Mesenchymal stem cell (in vitro differentiated cells and primary cell): ENCODE data around the gene SPATA24.
A peak's percentile ranks its signal among the peaks of the same experiment; 100 is the strongest.

ENCODE experiments used
- DNase-seq: peaks from one replicate; pipeline ENCODE4 v3.0.0-alpha.2; 2013
- H2AFZ ChIP-seq: one replicate; pipeline ENCODE4 v1.6.1; 2013; ENCODE audit warnings: low read depth, mild to moderate bottlenecking, control low read depth, inconsistent platforms, low read length, moderate library complexity
- H2AK5ac ChIP-seq: 2 replicates; pipeline ENCODE4 v1.6.1; 2013; ENCODE audit warnings: low read length, moderate library complexity, mild to moderate bottlenecking, inconsistent platforms; ENCODE audit not compliant: severe bottlenecking
- H2BK120ac ChIP-seq: one replicate; pipeline ENCODE4 v1.6.1; 2013; ENCODE audit warnings: low read depth, mild to moderate bottlenecking, inconsistent platforms, low read length, moderate library complexity
- H2BK12ac ChIP-seq, 2 experiments: one replicate each; pipeline ENCODE4 v1.6.1; 2013; ENCODE audit warnings: inconsistent platforms in 2 of 2, low read length in 2 of 2, mild to moderate bottlenecking in 2 of 2, moderate library complexity in 2 of 2, control low read depth in 1 of 2
- H2BK15ac ChIP-seq: one replicate; pipeline ENCODE4 v1.6.1; 2013; ENCODE audit warnings: mild to moderate bottlenecking, low read depth, inconsistent platforms; ENCODE audit not compliant: poor library complexity, severe bottlenecking
- H2BK5ac ChIP-seq: 2 replicates; pipeline ENCODE4 v1.6.1; 2013; ENCODE audit warnings: low read depth, mild to moderate bottlenecking, low read length, control low read depth, inconsistent platforms; ENCODE audit not compliant: poor library complexity, severe bottlenecking
- H3K14ac ChIP-seq, 2 experiments: one replicate each; pipeline ENCODE4 v1.6.1; 2013; ENCODE audit warnings: inconsistent platforms in 2 of 2, low read length in 2 of 2, control low read depth in 1 of 2, mild to moderate bottlenecking in 1 of 2, moderate library complexity in 1 of 2
- H3K18ac ChIP-seq, 2 experiments: one replicate each; pipeline ENCODE4 v1.6.1; 2013; ENCODE audit warnings: inconsistent platforms in 2 of 2, low read length in 2 of 2, control low read depth in 1 of 2, low read depth in 1 of 2, mild to moderate bottlenecking in 1 of 2
- H3K23ac ChIP-seq, 2 experiments: one replicate each; pipeline ENCODE4 v1.6.1; 2013; ENCODE audit warnings: inconsistent platforms in 2 of 2, low read length in 2 of 2, mild to moderate bottlenecking in 2 of 2, moderate library complexity in 2 of 2, control low read depth in 1 of 2
- H3K27ac ChIP-seq: 2 replicates; pipeline ENCODE4 v1.5.1; 2013; ENCODE audit warnings: mild to moderate bottlenecking, moderate library complexity, low read length, control low read depth, inconsistent platforms; ENCODE audit not compliant: poor library complexity, severe bottlenecking
- H3K27me3 ChIP-seq, 2 experiments: 2 replicates each; pipeline versions ENCODE4 v1.6.1 to v1.7.0; 2013; ENCODE audit warnings: low read length in 2 of 2, mild to moderate bottlenecking in 2 of 2, moderate library complexity in 2 of 2, control low read depth in 1 of 2, inconsistent platforms in 1 of 2; ENCODE audit not compliant: control insufficient read depth in 1 of 2, insufficient read depth in 1 of 2
- H3K36me3 ChIP-seq, 2 experiments: 2 replicates each; pipeline versions ENCODE4 v1.6.1 to v1.7.0; 2013; ENCODE audit warnings: low read length in 2 of 2, control low read depth in 1 of 2, inconsistent platforms in 1 of 2, low read depth in 1 of 2, mild to moderate bottlenecking in 1 of 2; ENCODE audit not compliant: insufficient read depth in 2 of 2, control insufficient read depth in 1 of 2
- H3K4ac ChIP-seq, 2 experiments: one replicate each; pipeline ENCODE4 v1.6.1; 2013; ENCODE audit warnings: inconsistent platforms in 2 of 2, low read length in 2 of 2, mild to moderate bottlenecking in 2 of 2, moderate library complexity in 2 of 2, control low read depth in 1 of 2, low read depth in 1 of 2
- H3K4me1 ChIP-seq: 2 replicates; pipeline ENCODE4 v1.6.1; 2013; ENCODE audit warnings: low read depth, low read length, control low read depth; ENCODE audit not compliant: control insufficient read depth, insufficient read depth
- H3K4me2 ChIP-seq: 2 replicates; pipeline ENCODE4 v1.6.1; 2013; ENCODE audit warnings: low read length, mild to moderate bottlenecking, inconsistent platforms; ENCODE audit not compliant: poor library complexity, severe bottlenecking
- H3K4me3 ChIP-seq, 2 experiments: 2 replicates each; pipeline versions ENCODE4 v1.5.1 to v1.7.0; 2013; ENCODE audit warnings: low read length in 2 of 2, mild to moderate bottlenecking in 2 of 2, control low read depth in 1 of 2, low read depth in 1 of 2; ENCODE audit not compliant: insufficient read depth in 1 of 2
- H3K79me1 ChIP-seq: replicated peaks from 2 replicates; pipeline ENCODE4 v1.6.1; 2013; ENCODE audit warnings: mild to moderate bottlenecking, control low read depth, low read length, inconsistent platforms; ENCODE audit not compliant: poor library complexity, severe bottlenecking
- H3K9ac ChIP-seq: 2 replicates; pipeline ENCODE4 v1.7.0; 2013; ENCODE audit warnings: mild to moderate bottlenecking, low read length, moderate library complexity
- H3K9me3 ChIP-seq: 2 replicates; pipeline ENCODE4 v1.7.0; 2013; ENCODE audit warnings: mild to moderate bottlenecking, low read length; ENCODE audit not compliant: control insufficient read depth
- H4K8ac ChIP-seq: one replicate; pipeline ENCODE4 v1.6.1; 2013; ENCODE audit warnings: inconsistent platforms, mild to moderate bottlenecking, low read length, moderate library complexity
- H4K91ac ChIP-seq: one replicate; pipeline ENCODE4 v1.6.1; 2013; ENCODE audit warnings: mild to moderate bottlenecking, low read length, inconsistent platforms
- WGBS: methylation state at CpG from one replicate; pipeline ENCODE4 v1.1.7; 2013; ENCODE audit warnings: mixed read lengths; 5-methylcytosine and 5-hydroxymethylcytosine counted together

The SPATA24 gene

GRCh38 chr5:139379626-139380449 is 24.1 kb downstream of the SPATA24 start:
- H2AK5ac ChIP-seq, result no peak overlapping the region

GRCh38 chr5:139378941-139379361 is 24.9 kb downstream of the SPATA24 start:
- Histone ChIP-seq H3K4me3 (no peak overlapping the region), H3K9ac (no peak overlapping the region), H4K8ac (no peak overlapping the region), H3K18ac (no peak overlapping the region), H3K4ac (no peak overlapping the region), H2BK15ac (no peak overlapping the region), H2BK12ac (peak overlapping the region in 1 of 2 experiments; percentile 3), H3K9me3 (no peaks in the 10 kb centered on the region), H3K4me2 (no peak overlapping the region), H3K4me1 (peaks cover 28% of the 10 kb centered on the region), H4K91ac (peak overlapping the region; percentile 5), H2AFZ (no peak overlapping the region), H3K14ac (no peak overlapping the region), H2BK120ac (no peak overlapping the region), H3K23ac (no peak overlapping the region), H3K27ac (no peak overlapping the region), H2BK5ac (no peak overlapping the region), H2AK5ac (no peak overlapping the region), H3K79me1 (no peaks in the 10 kb centered on the region), H3K27me3 (no peaks in the 10 kb centered on the region), H3K36me3 (peaks cover 14 to 25% of the 10 kb centered on the region in 2 experiments)
- 93% methylated on average over 13 of the region's 13 CpGs for WGBS
- no peak for DNase-seq

More at GRCh38 chr5:139379626-139380449, 24.1 kb downstream of the SPATA24 start:
- Histone ChIP-seq H3K14ac (no peak overlapping the region), H3K79me1 (no peaks in the 10 kb centered on the region), H3K27ac (no peak overlapping the region), H2BK120ac (no peak overlapping the region), H3K9ac (no peak overlapping the region), H2BK12ac (no peak overlapping the region), H2AFZ (no peak overlapping the region), H3K27me3 (no peaks in the 10 kb centered on the region), H2BK5ac (no peak overlapping the region), H3K18ac (no peak overlapping the region), H3K4me3 (no peak overlapping the region), H2BK15ac (no peak overlapping the region), H3K4me2 (no peak overlapping the region), H4K91ac (no peak overlapping the region), H3K4ac (no peak overlapping the region), H3K36me3 (peaks cover 8 to 20% of the 10 kb centered on the region in 2 experiments), H3K4me1 (peaks cover 32% of the 10 kb centered on the region), H3K9me3 (no peaks in the 10 kb centered on the region), H4K8ac (no peak overlapping the region), H3K23ac (no peak overlapping the region)
- no peak for DNase-seq
- WGBS, result 91% methylated on average over 15 of the region's 15 CpGs

GRCh38 chr5:139378101-139378825 is 25.6 kb downstream of the SPATA24 start:
- H2BK120ac ChIP-seq, result no peak overlapping the region
- no peak overlapping the region for H3K4me2 ChIP-seq
- H3K4me3 ChIP-seq, result no peak overlapping the region
- no peak overlapping the region for H3K9ac ChIP-seq
- 85% methylated on average over 47 of the region's 47 CpGs for WGBS
- no peak overlapping the region for H2BK15ac ChIP-seq
- H3K4ac ChIP-seq, result no peak overlapping the region
- H2BK5ac ChIP-seq, result no peak overlapping the region
- no peak for DNase-seq
- H3K23ac ChIP-seq, result no peak overlapping the region
- H3K18ac ChIP-seq, result no peak overlapping the region
- no peak overlapping the region for H3K14ac ChIP-seq
- H3K4me1 ChIP-seq, result peaks cover 22% of the 10 kb centered on the region
- H3K27ac ChIP-seq, result no peak overlapping the region
- peaks cover 18 to 32% of the 10 kb centered on the region in 2 experiments for H3K36me3 ChIP-seq
- no peaks in the 10 kb centered on the region for H3K79me1 ChIP-seq
- H3K27me3 ChIP-seq, result no peaks in the 10 kb centered on the region
- no peak overlapping the region for H2BK12ac ChIP-seq
- no peak overlapping the region for H4K8ac ChIP-seq
- H4K91ac ChIP-seq, result no peak overlapping the region
- no peak overlapping the region for H2AK5ac ChIP-seq
- H3K9me3 ChIP-seq, result no peaks in the 10 kb centered on the region
- H2AFZ ChIP-seq, result no peak overlapping the region

- Histone ChIP-seq H3K27ac (no peak overlapping the region), H2AFZ (no peak overlapping the region), H3K79me1 (no peaks in the 10 kb centered on the region), H2BK12ac (no peak overlapping the region), H3K36me3 (peaks cover 25 to 34% of the 10 kb centered on the region in 2 experiments), H2AK5ac (no peak overlapping the region), H2BK120ac (no peak overlapping the region), H3K9me3 (no peaks in the 10 kb centered on the region), H4K91ac (no peak overlapping the region), H3K4ac (no peak overlapping the region), H3K14ac (no peak overlapping the region), H3K27me3 (no peaks in the 10 kb centered on the region), H3K9ac (no peak overlapping the region), H3K4me1 (peaks cover 15% of the 10 kb centered on the region), H3K4me2 (no peak overlapping the region), H3K18ac (no peak overlapping the region), H4K8ac (no peak overlapping the region), H2BK5ac (no peak overlapping the region), H2BK15ac (no peak overlapping the region), H3K23ac (no peak overlapping the region), H3K4me3 (no peak overlapping the region)
- DNase-seq, result no peak
- 98% methylated on average over 3 of the region's 3 CpGs for WGBS
Observed at GRCh38 chr5:139377226-139377625, 26.7 kb downstream of the SPATA24 start.
